H1 (cell line): ENCODE measurements around the gene DLG1. TPM values are rescaled to one million over a fixed set of nuclear protein-coding genes. Genes with fewer than 3 reads are reported as not detected.
"Not testable (repeated sequence)": the region's sequence is repeated elsewhere in the genome, so short reads cannot be mapped to it uniquely, and the experiment has no call there.

ENCODE experiments used
- CTCF ChIA-PET: fragments of 300-600 bp; sonication (Branson Sonifier 250); formaldehyde crosslinking; loops from one replicate; lab custom pipeline; 2021; ENCODE audit not compliant: partially characterized antibody; lab: Charles Lee
- POLR2A ChIA-PET: fragments of 300-600 bp; sonication (Branson Sonifier 250); formaldehyde crosslinking; loops from one replicate; lab custom pipeline; 2021; ENCODE audit warnings: inconsistent platforms; ENCODE audit not compliant: partially characterized antibody; lab: Charles Lee
- DNase-seq, 2 experiments: peaks; one replicate each; pipeline versions ENCODE4 v3.0.0 to v3.0.0-alpha.2; 2010 to 2022; ENCODE audit warnings: low spot score in 2 of 2, low read depth in 1 of 2, mixed read lengths in 1 of 2
- FAIRE-seq: peaks from 2 replicates; lab custom pipeline; 2011; peaks lifted over from hg19 to GRCh38; lab: Jason Lieb, UNC
- H2AFZ ChIP-seq: 2 replicates; pipeline ENCODE4 v1.8.1; 2012; ENCODE audit warnings: low read length, inconsistent platforms
- H2AK5ac ChIP-seq: 2 replicates; pipeline ENCODE4 v1.6.1; 2013; ENCODE audit warnings: low read depth, low read length
- H2BK120ac ChIP-seq: replicated peaks from 2 replicates; pipeline ENCODE3; 2013; ENCODE audit warnings: low read depth, low read length, inconsistent platforms
- H2BK12ac ChIP-seq: 2 replicates; pipeline ENCODE4 v1.6.1; 2013; ENCODE audit warnings: low read depth, low read length
- H2BK15ac ChIP-seq: 2 replicates; pipeline ENCODE4 v1.6.1; 2013; ENCODE audit warnings: low read length
- H2BK20ac ChIP-seq: 2 replicates; pipeline ENCODE4 v1.6.1; 2013; ENCODE audit warnings: low read length
- H2BK5ac ChIP-seq: 2 replicates; pipeline ENCODE4 v1.6.1; 2013; ENCODE audit warnings: low read depth, low read length
- H3K14ac ChIP-seq: 2 replicates; pipeline ENCODE4 v1.6.1; 2013; ENCODE audit warnings: inconsistent platforms; ENCODE audit not compliant: insufficient read length
- H3K18ac ChIP-seq: 2 replicates; pipeline ENCODE4 v1.6.1; 2013; ENCODE audit warnings: low read length; ENCODE audit errors: extremely low read depth
- H3K23ac ChIP-seq: 2 replicates; pipeline ENCODE4 v1.6.1; 2013; ENCODE audit warnings: inconsistent platforms; ENCODE audit not compliant: insufficient read length
- H3K23me2 ChIP-seq: 2 replicates; pipeline ENCODE4 v1.6.1; 2013; ENCODE audit warnings: low read depth, low read length
- H3K27ac ChIP-seq: 2 replicates; pipeline ENCODE4 v1.6.1; 2011; ENCODE audit warnings: low read depth, low read length, inconsistent platforms
- H3K27me3 ChIP-seq, 4 experiments: replicated peaks in 1 of 4; 1 replicate in 1 of 4; 2 replicates in 3 of 4; pipeline versions ENCODE4 v1.6.1 to v1.8.1; 2011 to 2013; ENCODE audit warnings: low read length in 3 of 4, mild to moderate bottlenecking in 3 of 4, inconsistent platforms in 2 of 4, mixed read lengths in 2 of 4, moderate library complexity in 1 of 4; ENCODE audit not compliant: control insufficient read depth in 3 of 4, insufficient read depth in 3 of 4; ENCODE audit errors: extremely low read depth in 1 of 4
- H3K36me3 ChIP-seq, 4 experiments: 2 replicates each; pipeline versions ENCODE4 v1.6.1 to v1.8.1; 2011 to 2013; ENCODE audit warnings: mild to moderate bottlenecking in 4 of 4, low read length in 3 of 4, moderate library complexity in 2 of 4, control low read depth in 1 of 4, inconsistent platforms in 1 of 4; ENCODE audit not compliant: insufficient read depth in 4 of 4, control insufficient read depth in 2 of 4
- H3K4ac ChIP-seq: replicated peaks from 2 replicates; pipeline ENCODE3; 2013; ENCODE audit warnings: low read length, low read depth, mixed read lengths, inconsistent platforms; ENCODE audit not compliant: insufficient read length
- H3K4me1 ChIP-seq, 4 experiments: replicated peaks in 1 of 4; 1 replicate in 1 of 4; 2 replicates in 3 of 4; pipeline versions ENCODE4 v1.6.1 to v1.8.1; 2011 to 2013; ENCODE audit warnings: low read length in 3 of 4, inconsistent platforms in 2 of 4, mixed read lengths in 1 of 4; ENCODE audit not compliant: insufficient read depth in 4 of 4, control insufficient read depth in 3 of 4
- H3K4me2 ChIP-seq, 2 experiments: 2 replicates each; pipeline versions ENCODE4 v1.6.1 to v1.8.1; 2011 to 2013; ENCODE audit warnings: low read depth in 2 of 2, low read length in 2 of 2, control low read depth in 1 of 2, inconsistent platforms in 1 of 2, mild to moderate bottlenecking in 1 of 2; ENCODE audit not compliant: insufficient read depth in 1 of 2
- H3K4me3 ChIP-seq, 4 experiments: fragments of 200-600, 300-600 bp in 1 of 4; sonication (generic), shearing (Covaris generic), sonication (Bioruptor Twin) in 1 of 4; 2 replicates each; pipeline versions ENCODE4 v1.5.1 to v1.8.1; 2011 to 2016; ENCODE audit warnings: low read length in 4 of 4, low read depth in 3 of 4, control low read depth in 2 of 4, inconsistent platforms in 2 of 4, mild to moderate bottlenecking in 2 of 4, mixed read lengths in 1 of 4, moderate library complexity in 1 of 4; ENCODE audit not compliant: insufficient read depth in 2 of 4; ENCODE audit errors: extremely low read depth in 1 of 4
- H3K56ac ChIP-seq: replicated peaks from 2 replicates; pipeline ENCODE3; 2013; ENCODE audit warnings: low read depth, mild to moderate bottlenecking, mixed read lengths, low read length, inconsistent platforms; ENCODE audit not compliant: insufficient read length
- H3K79me1 ChIP-seq: 2 replicates; pipeline ENCODE4 v1.6.1; 2013; ENCODE audit warnings: low read depth, low read length, control low read depth
- H3K79me2 ChIP-seq, 2 experiments: 2 replicates each; pipeline versions ENCODE4 v1.6.1 to v1.8.1; 2012 to 2013; ENCODE audit warnings: low read length in 2 of 2, mild to moderate bottlenecking in 2 of 2, inconsistent platforms in 1 of 2; ENCODE audit not compliant: insufficient read depth in 2 of 2, control insufficient read depth in 1 of 2
- H3K9ac ChIP-seq, 4 experiments: replicated peaks in 1 of 4; 1 replicate in 1 of 4; 2 replicates in 3 of 4; pipeline versions ENCODE4 v1.6.1 to v1.8.1; 2011 to 2013; ENCODE audit warnings: low read depth in 3 of 4, low read length in 3 of 4, control low read depth in 2 of 4, mild to moderate bottlenecking in 2 of 4, moderate library complexity in 2 of 4, inconsistent platforms in 1 of 4; ENCODE audit errors: extremely low read depth in 1 of 4
- H3K9me3 ChIP-seq, 2 experiments: 2 replicates each; pipeline versions ENCODE4 v1.6.1 to v1.8.1; 2012 to 2013; ENCODE audit warnings: mild to moderate bottlenecking in 2 of 2, moderate library complexity in 2 of 2, control low read depth in 1 of 2, inconsistent platforms in 1 of 2, low read depth in 1 of 2, low read length in 1 of 2, mixed read lengths in 1 of 2; ENCODE audit not compliant: insufficient read depth in 2 of 2
- H4K20me1 ChIP-seq, 2 experiments: replicated peaks in 1 of 2; 2 replicates each; pipeline versions ENCODE3 to v1.8.1; 2011 to 2013; ENCODE audit warnings: inconsistent platforms in 2 of 2, low read length in 2 of 2, mild to moderate bottlenecking in 1 of 2; ENCODE audit not compliant: insufficient read depth in 2 of 2, control insufficient read depth in 1 of 2
- H4K5ac ChIP-seq: 2 replicates; pipeline ENCODE4 v1.6.1; 2013; ENCODE audit warnings: low read length, low read depth, mixed read lengths, inconsistent platforms; ENCODE audit not compliant: insufficient read length
- H4K8ac ChIP-seq: 2 replicates; pipeline ENCODE4 v1.8.0; 2013; ENCODE audit warnings: mild to moderate bottlenecking, moderate library complexity, low read length, inconsistent platforms; ENCODE audit not compliant: insufficient read depth; ENCODE audit errors: extremely low read depth
- H4K91ac ChIP-seq: replicated peaks from 2 replicates; pipeline ENCODE3; 2013; ENCODE audit warnings: low read length, mixed read lengths, inconsistent platforms; ENCODE audit not compliant: insufficient read length
- WGBS, 2 experiments: shearing (Covaris generic) in 1 of 2; methylation state at CpG; one replicate each; pipeline versions ENCODE4 v1.1.6 to v1.1.7; 2013 to 2015; ENCODE audit warnings: low lambda C conversion rate in 2 of 2, mixed read lengths in 2 of 2, inconsistent platforms in 1 of 2, low coverage in 1 of 2, missing lambda C conversion rate in 1 of 2; ENCODE audit not compliant: insufficient replicate concordance in 2 of 2, insufficient coverage in 1 of 2, insufficient read length in 1 of 2; ENCODE audit errors: extremely low coverage in 1 of 2, missing lambda C conversion rate in 1 of 2; 5-methylcytosine and 5-hydroxymethylcytosine counted together
- polyA plus RNA-seq, 7 experiments: library from polyadenylated mRNA; depleted of rRNA in 3 of 7; stranded (reverse) in 5 of 7; unstranded in 2 of 7; fragments of >200 nt in 5 of 7; fragments of 200-250 nt in 2 of 7; gene quantifications; 1 replicate in 5 of 7; 2 replicates in 1 of 7; 4 replicates in 1 of 7; pipeline versions ENCODE4 v1.2.1 to v1.2.3, GENCODE V29; 2011 to 2013; ENCODE audit warnings: missing spikeins in 2 of 7, mixed read lengths in 2 of 7
- total RNA-seq: library from RNA; stranded (reverse); fragmentation: NEBNext Ultra II Directional; extraction: Animal tissue kit (Norgen Biotek cat#: 25700); gene quantifications from 2 replicates; pipeline ENCODE4 v1.2.1, GENCODE V29; 2021

Gene DLG1
- total and polyA plus RNA-seq, 2 of the 8 experiments (the other 6 are each of a cell fraction or from before 2014, with no cell fraction given) = 13.4 to 78.8 TPM

GRCh38 chr3:197200856-197201255 is 97.6 kb downstream of the DLG1 start:
- H2BK120ac ChIP-seq, FAIRE-seq: not testable (repeated sequence)

More at GRCh38 chr3:197200856-197201255, 97.6 kb downstream of the DLG1 start:
- H2AFZ ChIP-seq, H3K27me3 ChIP-seq, CTCF ChIA-PET, H4K8ac ChIP-seq, H3K9me3 ChIP-seq, H3K4ac ChIP-seq, H2BK5ac ChIP-seq, H2BK15ac ChIP-seq, H2AK5ac ChIP-seq, H2BK12ac ChIP-seq, H3K14ac ChIP-seq, H2BK20ac ChIP-seq, DNase-seq, H3K23ac ChIP-seq, H3K9ac ChIP-seq, H3K23me2 ChIP-seq, POLR2A ChIA-PET, H3K4me3 ChIP-seq, H3K18ac ChIP-seq, H3K27ac ChIP-seq, H4K20me1 ChIP-seq, H4K91ac ChIP-seq, H3K36me3 ChIP-seq, H3K56ac ChIP-seq, H3K79me1 ChIP-seq, H4K5ac ChIP-seq, H3K4me2 ChIP-seq: not testable (repeated sequence)
- 86% methylated on average over 11 of the region's 12 CpGs; no CpG with 5 or more reads in 1 of the 2 experiments for WGBS, 2 experiments
- Histone ChIP-seq H3K4me1 (peaks cover 0 to 21% (median 12%) of the 10 kb centered on the region in 4 experiments; a peak in 5 of 7 replicates), H3K79me2 (peaks cover 0 to 89% of the 10 kb centered on the region in 2 experiments; a peak in 3 of 4 replicates)
